Anterior cingulate cortex (tissue), 58 donors: ENCODE measurements around the gene SIGLEC1.
A peak's percentile ranks its signal among the peaks of the same experiment; 100 is the strongest.

ENCODE experiments used
- DNase-seq, 58 donors: peaks; one replicate each; lab custom pipeline; 2025; lab: John Stamatoyannopoulos, UW

Gene SIGLEC1

GRCh38 chr20:3702611-3703391 is 9.6 kb downstream of the SIGLEC1 start:
- no peak for DNase-seq

- no peak for DNase-seq
Observed at GRCh38 chr20:3701061-3701998, 11.1 kb downstream of the SIGLEC1 start.

- DNase-seq, result no peak
Observed at GRCh38 chr20:3699037-3699436, 13.4 kb downstream of the SIGLEC1 start.

GRCh38 chr20:3698591-3699001 is 13.8 kb downstream of the SIGLEC1 start:
- DNase-seq, result no peak

- DNase-seq, result no peak
Observed at GRCh38 chr20:3697588-3698305, 14.7 kb downstream of the SIGLEC1 start.

GRCh38 chr20:3696745-3697587 is 15.4 kb downstream of the SIGLEC1 start:
- DNase-seq, result no peak

GRCh38 chr20:3696200-3696599 is 16.2 kb downstream of the SIGLEC1 start:
- DNase-seq, result no peak

- no peak for DNase-seq
Observed at GRCh38 chr20:3694864-3695263, 17.5 kb downstream of the SIGLEC1 start.

- DNase-seq, result no peak
Observed at GRCh38 chr20:3693376-3693775, 19.0 kb downstream of the SIGLEC1 start.

GRCh38 chr20:3692706-3693294 is 19.6 kb downstream of the SIGLEC1 start:
- no peak for DNase-seq

- DNase-seq, result no peak
Observed at GRCh38 chr20:3691897-3692296, 20.5 kb downstream of the SIGLEC1 start.

GRCh38 chr20:3691306-3691705 is 21.1 kb downstream of the SIGLEC1 start:
- DNase-seq, result no peak

GRCh38 chr20:3690413-3690812 is 22.0 kb downstream of the SIGLEC1 start:
- no peak for DNase-seq

GRCh38 chr20:3689978-3690377 is 22.4 kb downstream of the SIGLEC1 start:
- DNase-seq, result no peak

GRCh38 chr20:3687655-3688054 is 24.7 kb downstream of the SIGLEC1 start:
- DNase-seq, result peak in 15 of 58 donors; percentile 4 to 39 (median 19)

GRCh38 chr20:3686867-3687321 is 25.5 kb downstream of the SIGLEC1 start:
- DNase-seq, result peak in 46 of 58 donors; percentile 6 to 84 (median 46)

GRCh38 chr20:3686421-3686820 is 26.0 kb downstream of the SIGLEC1 start:
- no peak for DNase-seq

GRCh38 chr20:3685341-3685740 is 27.1 kb downstream of the SIGLEC1 start:
- DNase-seq, result no peak
